ENCODE data around the gene F3.

F3 gene

GRCh38 chr1:94552071-94552586 lies 10.6 kb upstream of the F3 start:
- DNase-seq (ENCODE audit: low read depth) = no peak

GRCh38 chr1:94551449-94551848 lies 9.9 kb upstream of the F3 start:
- DNase-seq (ENCODE audit: low read depth) = no peak

GRCh38 chr1:94550800-94551241 lies 9.3 kb upstream of the F3 start:
- peak; percentile 71 for DNase-seq (ENCODE audit: low read depth)

DNA sequence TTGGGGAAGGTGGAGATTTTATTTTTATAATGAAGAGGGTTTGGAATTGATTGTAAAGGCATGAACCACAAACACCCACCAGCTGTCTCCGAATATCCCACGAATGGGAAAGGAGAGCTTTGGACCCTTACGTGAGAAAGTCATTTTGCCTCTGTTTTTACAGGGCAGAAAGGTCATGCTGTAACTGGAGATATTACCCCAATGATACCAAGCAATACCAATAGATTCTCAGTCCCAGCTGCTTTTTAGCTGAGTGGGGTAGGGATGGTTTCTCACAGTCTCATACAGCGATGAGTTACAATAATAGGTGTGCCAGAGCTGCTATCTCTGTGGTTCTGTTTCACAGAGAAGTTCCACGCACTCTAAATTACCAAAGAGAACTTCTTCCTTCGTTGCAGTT lies 8.8 kb upstream of the F3 start:
- DNase-seq (ENCODE audit: low read depth) = no peak

GRCh38 chr1:94549706-94550105 lies 8.1 kb upstream of the F3 start:
- DNase-seq (ENCODE audit: low read depth) = no peak

DNA sequence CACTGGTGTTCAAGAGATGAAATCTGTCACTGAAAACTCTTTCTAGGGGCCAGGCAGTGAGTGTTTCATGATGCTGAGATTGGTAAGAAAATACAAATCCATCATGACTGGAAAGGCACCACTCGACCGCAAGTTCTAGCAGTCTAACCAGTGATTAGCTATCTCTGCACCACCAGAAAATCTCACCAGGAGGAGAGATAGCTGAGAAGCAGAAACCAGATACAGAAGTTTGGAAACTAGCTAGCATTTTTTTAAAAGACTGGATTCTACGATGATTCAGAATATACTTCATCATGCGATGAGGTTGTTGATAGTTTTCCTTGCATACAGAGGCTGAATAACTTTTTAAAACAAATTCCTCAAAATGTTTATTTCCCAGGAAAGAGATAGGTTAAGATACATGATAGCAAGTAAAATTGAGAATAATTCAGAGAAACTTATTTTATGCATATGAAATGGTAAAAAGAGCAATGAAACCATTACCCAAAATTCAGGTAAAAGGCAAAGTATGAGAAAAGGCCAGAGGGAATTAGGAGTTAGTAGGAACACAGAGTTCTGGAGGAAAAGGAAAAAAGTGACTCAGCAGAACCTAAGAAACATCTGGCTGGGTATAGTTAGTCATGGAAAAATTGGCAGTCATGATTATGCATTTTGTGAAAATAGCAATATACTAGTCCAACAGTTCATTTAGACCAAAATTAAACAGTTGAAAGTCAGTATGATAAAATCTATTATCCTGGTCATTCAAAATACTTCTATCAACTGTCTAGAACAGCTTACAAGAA lies 3.3 kb upstream of the F3 start:
- DNase-seq (ENCODE audit: low read depth) = peak; percentile 79

GRCh38 chr1:94543893-94544635 lies 2.5 kb upstream of the F3 start:
- peak; percentile 90 for DNase-seq (ENCODE audit: low read depth)

GRCh38 chr1:94543001-94543400 lies 1.4 kb upstream of the F3 start:
- no peak for DNase-seq (ENCODE audit: low read depth)

DNA sequence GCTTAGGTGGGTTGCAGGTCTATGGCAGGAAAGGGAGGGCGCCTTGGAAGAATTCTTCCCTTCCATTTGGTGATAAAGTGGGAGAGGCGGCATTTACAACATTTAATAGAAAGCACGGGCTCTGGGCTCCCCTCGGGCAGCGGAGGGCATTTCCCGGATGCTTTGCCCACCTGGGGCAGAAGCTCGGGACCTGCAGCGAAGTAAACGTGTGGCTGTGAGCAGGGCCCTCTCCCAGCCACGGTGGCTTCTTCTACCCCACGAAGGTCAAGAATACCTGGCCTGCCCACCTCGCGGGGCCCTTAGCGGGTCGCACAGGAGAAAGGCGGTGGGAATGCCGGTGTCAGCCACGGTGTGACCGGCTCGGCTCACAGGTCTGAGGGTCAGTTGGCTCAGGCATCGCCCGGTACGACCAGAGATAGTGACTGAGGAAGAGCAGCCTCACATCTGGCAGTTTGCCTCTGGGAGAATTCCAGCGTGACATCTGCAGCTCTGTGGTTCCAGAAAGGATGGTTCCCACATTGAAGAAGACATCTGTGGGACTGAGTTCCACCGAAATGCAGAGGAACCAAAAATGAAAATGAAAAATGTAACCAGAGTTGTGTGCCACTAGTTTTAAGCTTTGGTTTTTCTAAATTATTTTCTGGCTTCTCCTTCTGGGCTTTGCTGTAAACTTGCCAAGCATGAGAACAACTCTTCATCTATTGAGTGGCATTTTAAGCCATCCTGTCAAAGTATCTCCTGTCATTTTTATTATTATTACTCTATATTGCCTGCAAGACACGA lies 720 bp upstream of the F3 start:
- DNase-seq (ENCODE audit: low read depth) = no peak

DNA sequence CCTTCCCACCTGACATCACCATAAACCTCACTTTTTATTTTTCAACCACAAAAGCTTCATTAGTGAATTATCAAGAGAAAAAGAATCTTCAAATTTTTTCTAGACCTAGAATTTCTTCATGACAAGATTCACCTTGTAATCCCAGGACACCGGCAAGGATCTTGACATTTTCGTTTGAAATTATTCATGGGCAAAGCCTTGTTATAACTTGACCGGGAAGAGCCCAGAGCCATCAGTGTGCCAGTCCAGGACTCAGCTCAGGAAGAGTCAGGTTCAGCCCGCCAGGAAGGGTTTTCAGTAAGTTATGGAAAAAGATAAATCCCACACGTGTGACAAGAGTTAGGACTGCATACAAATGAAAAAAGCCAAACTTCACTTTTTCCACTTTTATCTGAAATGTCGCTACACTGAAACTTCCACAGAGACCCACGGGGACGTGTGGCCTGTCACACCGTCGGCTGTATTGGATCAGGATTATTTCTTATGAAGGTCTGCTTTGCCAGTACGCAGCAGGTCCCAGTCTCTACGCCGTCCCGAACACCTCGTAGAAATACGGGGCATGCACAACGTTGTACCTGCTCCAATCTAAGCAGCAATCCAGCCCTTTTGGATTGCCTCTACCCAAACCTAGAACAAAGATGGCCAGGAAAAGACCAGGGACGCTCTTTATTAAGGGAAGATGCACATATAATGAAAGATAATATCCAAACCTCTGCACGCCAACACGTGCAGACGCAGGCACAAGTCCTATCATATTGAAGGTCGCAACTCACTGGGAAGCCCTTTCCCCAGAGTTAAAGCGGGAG lies 916 bp downstream of the F3 start:
- DNase-seq (ENCODE audit: low read depth) = no peak

- DNase-seq (ENCODE audit: low read depth) = peak; percentile 74
Measured at GRCh38 chr1:94539496-94539895, 2.1 kb downstream of the F3 start.

GRCh38 chr1:94538243-94538827 lies 3.2 kb downstream of the F3 start:
- no peak for DNase-seq (ENCODE audit: low read depth)

DNA sequence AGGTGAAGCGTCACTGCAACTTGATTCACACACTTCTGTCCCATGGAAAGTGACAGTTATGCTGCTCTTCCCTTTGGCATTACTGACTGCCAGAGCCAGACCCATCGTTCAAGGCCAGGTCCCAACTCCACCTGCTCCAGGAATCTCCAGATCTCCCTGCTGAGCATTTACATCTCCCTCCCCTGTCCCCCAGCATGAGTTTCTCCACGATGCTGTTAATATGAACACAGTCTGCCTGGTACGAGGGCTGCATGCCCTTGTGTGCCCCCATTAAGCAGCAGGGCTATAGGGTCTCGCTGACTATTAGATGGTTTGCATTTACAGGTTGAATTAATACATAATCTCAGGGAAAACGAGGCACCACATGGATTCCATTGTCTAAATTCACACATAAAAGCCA lies 4.3 kb downstream of the F3 start:
- DNase-seq (ENCODE audit: low read depth) = no peak

DNA sequence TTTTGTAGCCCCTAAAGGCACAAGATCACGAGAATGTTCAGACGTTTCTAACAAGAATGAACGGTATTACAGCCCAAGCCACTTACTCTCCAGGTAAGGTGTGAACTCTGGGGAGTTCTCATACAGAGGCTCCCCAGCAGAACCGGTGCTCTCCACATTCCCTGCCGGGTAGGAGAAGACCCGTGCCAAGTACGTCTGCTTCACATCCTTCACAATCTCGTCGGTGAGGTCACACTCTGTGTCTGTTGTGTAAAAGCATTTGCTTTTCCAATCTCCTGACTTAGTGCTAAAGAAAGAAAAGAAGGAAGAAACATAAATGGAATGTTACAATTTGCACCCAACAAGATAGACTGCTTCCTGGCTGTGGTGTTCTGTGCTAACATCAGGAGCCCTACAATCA lies 5.7 kb downstream of the F3 start:
- no peak for DNase-seq (ENCODE audit: low read depth)

- no peak for DNase-seq (ENCODE audit: low read depth)
Measured at GRCh38 chr1:94535095-94535494, 6.5 kb downstream of the F3 start.

DNA sequence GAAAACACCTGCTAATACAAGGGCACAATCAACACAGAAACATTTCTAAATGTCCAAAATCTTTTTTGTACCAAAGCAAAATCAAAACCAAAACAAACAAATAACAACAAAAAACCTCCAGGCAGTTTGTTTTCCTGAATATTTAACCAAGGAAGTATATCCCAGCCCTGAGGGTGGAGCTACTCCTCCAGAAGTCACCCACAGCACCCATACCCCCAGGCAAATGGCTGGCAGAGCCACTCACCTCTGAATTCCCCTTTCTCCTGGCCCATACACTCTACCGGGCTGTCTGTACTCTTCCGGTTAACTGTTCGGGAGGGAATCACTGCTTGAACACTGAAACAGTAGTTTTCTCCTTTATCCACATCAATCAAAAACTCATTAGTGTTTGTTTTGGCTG lies 9.5 kb downstream of the F3 start:
- DNase-seq (ENCODE audit: low read depth) = no peak

DNA sequence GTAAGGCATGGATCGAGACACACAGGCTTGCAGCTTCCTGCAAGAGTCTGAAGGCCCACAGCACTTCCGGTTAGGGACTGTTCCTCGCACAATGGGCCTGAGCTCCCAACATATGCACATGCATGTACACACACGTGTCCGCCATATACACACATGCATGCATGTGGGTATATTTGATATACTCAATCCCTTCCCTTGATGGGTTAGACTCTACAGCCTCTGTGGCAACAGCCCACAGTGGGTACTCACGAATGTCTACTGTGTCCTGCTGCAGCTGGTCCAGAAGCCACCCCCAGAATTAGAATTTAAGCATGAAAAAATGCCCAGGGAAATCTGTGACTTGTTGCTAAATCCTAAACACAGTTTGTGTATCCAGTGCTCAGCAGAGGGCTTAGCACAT lies 9.9 kb downstream of the F3 start:
- DNase-seq (ENCODE audit: low read depth) = no peak

- DNase-seq (ENCODE audit: low read depth) = no peak
Measured at GRCh38 chr1:94530373-94530878, 11.1 kb downstream of the F3 start.

- no peak for DNase-seq (ENCODE audit: low read depth)
Measured at GRCh38 chr1:94529416-94529815, 12.1 kb downstream of the F3 start.

DNA sequence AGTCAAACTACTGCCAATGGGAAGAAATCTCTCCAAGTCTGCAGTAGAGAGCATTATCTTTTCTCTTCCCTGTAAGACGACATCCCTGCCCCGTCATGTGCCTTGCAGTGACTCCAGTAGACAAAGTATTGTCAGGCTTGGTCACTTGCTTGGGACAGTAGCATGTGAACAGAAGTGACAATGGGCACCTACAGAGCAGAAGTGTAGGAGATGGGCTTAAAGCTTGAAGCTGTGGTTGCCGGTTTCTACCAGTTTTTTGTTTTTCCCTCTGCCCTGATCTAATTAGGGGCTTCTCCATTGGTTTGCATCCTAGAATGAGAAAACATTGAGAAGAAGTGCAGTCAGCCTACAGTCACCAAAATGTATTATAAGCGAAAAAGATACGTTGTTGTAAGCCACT lies 12.7 kb downstream of the F3 start:
- no peak for DNase-seq (ENCODE audit: low read depth)

DNA sequence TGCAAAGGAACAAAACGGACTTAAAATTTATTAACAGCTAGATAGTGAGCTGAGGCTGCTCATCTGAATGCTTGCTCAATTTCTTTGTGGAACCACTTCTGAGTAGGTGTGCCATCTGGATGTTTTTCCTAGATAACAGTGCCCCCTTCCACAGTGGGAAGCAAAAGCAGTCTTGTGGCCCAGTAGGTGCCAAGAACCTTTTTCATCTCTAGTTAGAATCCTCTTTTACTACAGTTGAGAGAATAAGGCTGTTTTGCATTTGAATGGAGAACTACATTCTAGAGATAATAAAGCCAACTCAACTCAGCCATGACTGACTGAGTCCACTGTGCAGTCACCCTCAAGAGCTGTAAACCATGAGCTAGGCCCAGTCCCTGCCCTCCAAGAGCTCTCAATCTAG lies 13.3 kb downstream of the F3 start:
- no peak for DNase-seq (ENCODE audit: low read depth)
